ENCODE measurements around the gene DIPK1B.
"Not testable (repeated sequence)": the region's sequence is repeated elsewhere in the genome, so short reads cannot be mapped to it uniquely, and the experiment has no call there.

The DIPK1B gene

GRCh38 chr9:136754059-136754572, 41.7 kb downstream of the DIPK1B start:
- no peak for TF ChIP-seq BHLHE40 (IDR thresholded peaks at IDR 0.05; ENCODE audit: borderline replicate concordance)
- TF ChIP-seq FOXK2 (IDR thresholded peaks at IDR 0.05) = no peak
- TF ChIP-seq TARDBP (IDR thresholded peaks at IDR 0.05) = no peak
- TF ChIP-seq LEF1 (IDR thresholded peaks at IDR 0.05; ENCODE audit: borderline replicate concordance) = no peak
- no peak for TF ChIP-seq HDGF (IDR thresholded peaks at IDR 0.05; ENCODE audit: borderline replicate concordance)
- TF ChIP-seq SP1 (IDR thresholded peaks at IDR 0.05) = no peak
- TF ChIP-seq ZNF384 (IDR thresholded peaks at IDR 0.05) = no peak
- TF ChIP-seq L3MBTL2 (conservative IDR thresholded peaks at IDR 0.05) = no peak
- TF ChIP-seq, protein P1, sequence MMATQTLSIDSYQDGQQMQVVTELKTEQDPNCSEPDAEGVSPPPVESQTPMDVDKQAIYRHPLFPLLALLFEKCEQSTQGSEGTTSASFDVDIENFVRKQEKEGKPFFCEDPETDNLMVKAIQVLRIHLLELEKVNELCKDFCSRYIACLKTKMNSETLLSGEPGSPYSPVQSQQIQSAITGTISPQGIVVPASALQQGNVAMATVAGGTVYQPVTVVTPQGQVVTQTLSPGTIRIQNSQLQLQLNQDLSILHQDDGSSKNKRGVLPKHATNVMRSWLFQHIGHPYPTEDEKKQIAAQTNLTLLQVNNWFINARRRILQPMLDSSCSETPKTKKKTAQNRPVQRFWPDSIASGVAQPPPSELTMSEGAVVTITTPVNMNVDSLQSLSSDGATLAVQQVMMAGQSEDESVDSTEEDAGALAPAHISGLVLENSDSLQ (IDR thresholded peaks at IDR 0.05) = no peak
- TF ChIP-seq ELF4 (IDR thresholded peaks at IDR 0.05) = no peak
- no peak for TF ChIP-seq FOXA1 (IDR thresholded peaks at IDR 0.05)
- no peak for TF ChIP-seq SUZ12 (IDR thresholded peaks at IDR 0.05)
- no peak for TF ChIP-seq ARNT (IDR thresholded peaks at IDR 0.05)
- TF ChIP-seq FOXM1 (IDR thresholded peaks at IDR 0.05; ENCODE audit: borderline replicate concordance) = no peak
- TF ChIP-seq CTBP1 (IDR thresholded peaks at IDR 0.05; ENCODE audit: borderline replicate concordance) = no peak
- no peak for TF ChIP-seq NFRKB (IDR thresholded peaks at IDR 0.05)
- CTCF ChIA-PET = no interaction called here
- no peak for DNase-seq (ENCODE audit: extremely low spot score)
- POLR2A ChIA-PET = no interaction called here

- ChIA-PET POLR2A (no interaction called here), CTCF (no interaction called here)
- DNase-seq (ENCODE audit: extremely low spot score) = no peak
- TF ChIP-seq FOXA1 (IDR thresholded peaks at IDR 0.05) = no peak
- no peak for TF ChIP-seq NFRKB (IDR thresholded peaks at IDR 0.05)
- TF ChIP-seq ZNF384 (IDR thresholded peaks at IDR 0.05) = no peak
- TF ChIP-seq LEF1 (IDR thresholded peaks at IDR 0.05; ENCODE audit: borderline replicate concordance) = no peak
- TF ChIP-seq ARNT (IDR thresholded peaks at IDR 0.05) = no peak
- TF ChIP-seq ELF4 (IDR thresholded peaks at IDR 0.05) = no peak
- no peak for TF ChIP-seq CTBP1 (IDR thresholded peaks at IDR 0.05; ENCODE audit: borderline replicate concordance)
- TF ChIP-seq FOXM1 (IDR thresholded peaks at IDR 0.05; ENCODE audit: borderline replicate concordance) = no peak
- no peak for TF ChIP-seq TARDBP (IDR thresholded peaks at IDR 0.05)
- TF ChIP-seq BHLHE40 (IDR thresholded peaks at IDR 0.05; ENCODE audit: borderline replicate concordance) = no peak
- TF ChIP-seq FOXK2 (IDR thresholded peaks at IDR 0.05) = no peak
- TF ChIP-seq SP1 (IDR thresholded peaks at IDR 0.05) = no peak
- TF ChIP-seq HDGF (IDR thresholded peaks at IDR 0.05; ENCODE audit: borderline replicate concordance) = no peak
- TF ChIP-seq, protein P1 (IDR thresholded peaks at IDR 0.05) = no peak
- TF ChIP-seq SUZ12 (IDR thresholded peaks at IDR 0.05) = no peak
These were observed 42.4 kb downstream of the DIPK1B start for GRCh38 chr9:136754626-136755301.

- CTCF ChIA-PET; POLR2A ChIA-PET; DNase-seq (ENCODE audit: extremely low spot score): not testable (repeated sequence)
These were observed 43.1 kb downstream of the DIPK1B start for GRCh38 chr9:136755302-136756133.

DNA sequence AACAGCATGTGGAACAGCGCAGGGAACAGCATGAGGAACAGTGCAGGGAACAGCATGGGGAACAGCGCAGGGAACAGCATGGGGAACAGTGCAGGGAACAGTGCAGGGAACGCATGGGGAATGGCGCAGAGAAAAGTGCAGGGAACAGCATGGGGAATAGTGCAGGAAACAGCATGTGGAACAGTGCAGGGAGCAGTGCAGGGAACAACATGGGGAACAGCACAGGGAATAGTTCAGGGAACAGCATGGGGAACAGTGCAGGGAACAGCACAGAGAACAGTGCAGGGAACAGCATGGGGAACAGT, 43.7 kb downstream of the DIPK1B start:
- no peak for TF ChIP-seq ZNF384 (IDR thresholded peaks at IDR 0.05)
- TF ChIP-seq FOXA1 (IDR thresholded peaks at IDR 0.05) = no peak
- no peak for TF ChIP-seq L3MBTL2 (conservative IDR thresholded peaks at IDR 0.05)
- no peak for TF ChIP-seq BHLHE40 (IDR thresholded peaks at IDR 0.05; ENCODE audit: borderline replicate concordance)
- TF ChIP-seq FOXK2 (IDR thresholded peaks at IDR 0.05) = no peak
- TF ChIP-seq LEF1 (IDR thresholded peaks at IDR 0.05; ENCODE audit: borderline replicate concordance) = no peak
- ChIA-PET CTCF (no interaction called here), POLR2A (no interaction called here)
- DNase-seq (ENCODE audit: extremely low spot score) = no peak

DNA sequence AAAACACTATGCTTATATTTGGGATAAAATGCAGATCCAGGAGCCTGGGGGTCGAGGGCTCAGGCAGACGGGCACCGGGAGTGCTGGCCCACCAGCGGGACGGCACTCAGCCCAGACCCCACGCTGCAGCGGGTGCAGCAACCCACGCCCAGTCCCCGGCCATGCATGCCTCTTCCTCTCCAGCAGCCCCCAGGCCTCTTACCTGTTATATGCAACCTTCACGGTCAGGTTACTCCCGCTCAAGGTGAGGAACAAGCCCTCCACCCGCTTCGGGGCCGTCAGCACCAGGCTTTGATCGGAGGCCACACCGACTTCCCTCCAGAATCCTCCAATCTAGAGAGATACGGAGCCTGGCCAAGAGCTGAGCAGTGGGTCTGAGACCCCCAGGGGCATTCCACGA, 44.5 kb downstream of the DIPK1B start:
- TF ChIP-seq CTBP1 (IDR thresholded peaks at IDR 0.05; ENCODE audit: borderline replicate concordance) (no peak), ELF4 (IDR thresholded peaks at IDR 0.05) (no peak), LEF1 (IDR thresholded peaks at IDR 0.05; ENCODE audit: borderline replicate concordance) (no peak), HDGF (IDR thresholded peaks at IDR 0.05; ENCODE audit: borderline replicate concordance) (no peak), TARDBP (IDR thresholded peaks at IDR 0.05) (no peak), ZNF384 (IDR thresholded peaks at IDR 0.05) (no peak), BHLHE40 (IDR thresholded peaks at IDR 0.05; ENCODE audit: borderline replicate concordance) (no peak)
- DNase-seq (ENCODE audit: extremely low spot score) = no peak
- CTCF ChIA-PET = interaction anchor here (1.5 kb wide), 1 partner anchor 191 kb away, joined by 3 read pairs; no protein-coding TSS in a partner anchor
- POLR2A ChIA-PET = no interaction called here

DNA sequence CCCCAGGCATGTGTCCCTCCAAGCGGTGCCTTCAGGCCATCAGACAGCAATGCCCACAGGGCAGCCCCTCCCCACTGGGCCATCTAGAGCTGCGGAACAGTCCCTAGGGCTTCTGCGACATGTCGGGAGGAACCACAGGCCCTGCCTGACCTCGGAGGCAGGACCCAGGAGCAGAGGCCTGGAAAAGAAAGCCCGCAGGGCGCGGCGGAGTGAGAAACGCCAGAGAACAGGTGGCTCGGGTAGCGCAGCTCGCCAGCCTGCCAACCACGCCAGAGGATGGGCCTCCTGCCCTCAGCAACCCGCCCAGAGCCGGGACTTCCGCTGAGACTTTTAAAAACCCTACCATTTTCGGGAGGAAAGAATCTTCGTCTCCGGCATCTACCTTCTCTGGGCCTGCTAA, 45.0 kb downstream of the DIPK1B start:
- DNase-seq (ENCODE audit: extremely low spot score) = no peak
- ChIA-PET CTCF (interaction anchor here (1.0 to 1.5 kb wide), 3 partner anchors 13 to 191 kb away, joined by 3 to 5 read pairs (median 3); no protein-coding TSS in a partner anchor), POLR2A (interaction anchor here (1.6 kb wide), 1 partner anchor 27 kb away, joined by 7 read pairs; no protein-coding TSS in a partner anchor)
- TF ChIP-seq, protein P1 (IDR thresholded peaks at IDR 0.05) = no peak
- TF ChIP-seq FOXA1 (IDR thresholded peaks at IDR 0.05) (no peak), TARDBP (IDR thresholded peaks at IDR 0.05) (no peak), NFRKB (IDR thresholded peaks at IDR 0.05) (no peak), LEF1 (IDR thresholded peaks at IDR 0.05; ENCODE audit: borderline replicate concordance) (no peak), L3MBTL2 (conservative IDR thresholded peaks at IDR 0.05) (no peak), CTBP1 (IDR thresholded peaks at IDR 0.05; ENCODE audit: borderline replicate concordance) (no peak), ELF4 (IDR thresholded peaks at IDR 0.05) (no peak), ZNF384 (IDR thresholded peaks at IDR 0.05) (no peak), SP1 (IDR thresholded peaks at IDR 0.05) (no peak), ARNT (IDR thresholded peaks at IDR 0.05) (no peak), BHLHE40 (IDR thresholded peaks at IDR 0.05; ENCODE audit: borderline replicate concordance) (no peak), FOXM1 (IDR thresholded peaks at IDR 0.05; ENCODE audit: borderline replicate concordance) (no peak), HDGF (IDR thresholded peaks at IDR 0.05; ENCODE audit: borderline replicate concordance) (no peak), FOXK2 (IDR thresholded peaks at IDR 0.05) (no peak), SUZ12 (IDR thresholded peaks at IDR 0.05) (no peak)
